Skeletal muscle tissue (tissue), 4 donors: Measurements from ENCODE around the gene RPS4Y1. TPM values are rescaled to one million over a fixed set of nuclear protein-coding genes. Genes with fewer than 3 reads are reported as not detected.
"Not testable (repeated sequence)": the region's sequence is repeated elsewhere in the genome, so short reads cannot be mapped to it uniquely, and the experiment has no call there.

ENCODE experiments used
- H3K27ac ChIP-seq: one replicate; pipeline ENCODE4 v1.7.0; 2013; ENCODE audit warnings: mild to moderate bottlenecking, low read depth, low read length, inconsistent platforms
- H3K27me3 ChIP-seq, 3 donors: one replicate each; pipeline ENCODE4 v1.7.0; 2013; ENCODE audit warnings: low read length in 3 of 3; ENCODE audit not compliant: control insufficient read depth in 3 of 3, insufficient read depth in 3 of 3
- H3K36me3 ChIP-seq, 3 donors: one replicate each; pipeline ENCODE4 v1.7.0; 2013; ENCODE audit warnings: low read length in 3 of 3; ENCODE audit not compliant: control insufficient read depth in 3 of 3, insufficient read depth in 3 of 3
- H3K4me1 ChIP-seq, 3 donors: one replicate each; pipeline ENCODE4 v1.7.0; 2013; ENCODE audit warnings: low read length in 3 of 3, mild to moderate bottlenecking in 3 of 3; ENCODE audit not compliant: control insufficient read depth in 3 of 3, insufficient read depth in 3 of 3
- H3K4me3 ChIP-seq, 3 donors: one replicate each; pipeline ENCODE4 v1.7.0; 2013; ENCODE audit warnings: low read length in 3 of 3
- H3K9ac ChIP-seq, 3 donors: one replicate each; pipeline ENCODE4 v1.7.0; 2013; ENCODE audit warnings: low read length in 3 of 3, mild to moderate bottlenecking in 3 of 3, moderate library complexity in 2 of 3, low read depth in 1 of 3
- H3K9me3 ChIP-seq, 3 donors: one replicate each; pipeline ENCODE4 v1.7.0; 2013; ENCODE audit warnings: low read length in 3 of 3; ENCODE audit not compliant: control insufficient read depth in 3 of 3
- total RNA-seq: library from RNA; depleted of rRNA; stranded (reverse); fragments of >200 nt; gene quantifications from one replicate; pipeline ENCODE4 v1.2.3, GENCODE V29; 2014
- donor health status: Osteomylitis.

The RPS4Y1 gene
- total RNA-seq, 1 donor from 2014 or later: 617 TPM

GRCh38 chrY:2868035-2868607 is 26.7 kb downstream of the RPS4Y1 start:
- no peaks in the 10 kb centered on the region for H3K27me3 ChIP-seq
- no peak overlapping the region for H3K27ac ChIP-seq
- no peaks in the 10 kb centered on the region for H3K4me1 ChIP-seq
- H3K4me3 ChIP-seq: no peak overlapping the region
- no peak overlapping the region for H3K9ac ChIP-seq
- peaks cover 0 to 17% (median 3%) of the 10 kb centered on the region in 3 donors for H3K36me3 ChIP-seq
- no peaks in the 10 kb centered on the region for H3K9me3 ChIP-seq

- H3K27ac ChIP-seq, H3K36me3 ChIP-seq, H3K4me3 ChIP-seq, H3K9me3 ChIP-seq, H3K27me3 ChIP-seq, H3K9ac ChIP-seq, H3K4me1 ChIP-seq: not testable (repeated sequence)
Observed at GRCh38 chrY:2872234-2872633, 30.8 kb downstream of the RPS4Y1 start.

- H3K27me3 ChIP-seq: no peaks in the 10 kb centered on the region
- H3K36me3 ChIP-seq: no peaks in the 10 kb centered on the region
Observed at GRCh38 chrY:2874211-2874610, 32.8 kb downstream of the RPS4Y1 start.

GRCh38 chrY:2883561-2883960 is 42.2 kb downstream of the RPS4Y1 start:
- no peaks in the 10 kb centered on the region for H3K9me3 ChIP-seq
- no peak overlapping the region for H3K9ac ChIP-seq
- no peak overlapping the region for H3K27ac ChIP-seq
- H3K27me3 ChIP-seq: no peaks in the 10 kb centered on the region
- H3K4me1 ChIP-seq: no peaks in the 10 kb centered on the region
- no peak overlapping the region for H3K4me3 ChIP-seq
- no peaks in the 10 kb centered on the region for H3K36me3 ChIP-seq

More at GRCh38 chrY:2874211-2874610, 32.8 kb downstream of the RPS4Y1 start:
- Histone ChIP-seq H3K9ac (no peak overlapping the region), H3K9me3 (no peaks in the 10 kb centered on the region), H3K27ac (no peak overlapping the region), H3K4me1 (no peaks in the 10 kb centered on the region), H3K4me3 (no peak overlapping the region)

- H3K27me3 ChIP-seq: no peaks in the 10 kb centered on the region
- no peak overlapping the region for H3K4me3 ChIP-seq
- H3K9ac ChIP-seq: no peak overlapping the region
- no peaks in the 10 kb centered on the region for H3K4me1 ChIP-seq
- no peaks in the 10 kb centered on the region for H3K9me3 ChIP-seq
- no peak overlapping the region for H3K27ac ChIP-seq
- no peaks in the 10 kb centered on the region for H3K36me3 ChIP-seq
Observed at GRCh38 chrY:2885880-2886279, 44.5 kb downstream of the RPS4Y1 start.

- Histone ChIP-seq H3K36me3 (no peaks in the 10 kb centered on the region), H3K27ac (no peak overlapping the region), H3K9me3 (no peaks in the 10 kb centered on the region), H3K4me3 (no peak overlapping the region), H3K9ac (no peak overlapping the region), H3K4me1 (no peaks in the 10 kb centered on the region), H3K27me3 (no peaks in the 10 kb centered on the region)
Observed at GRCh38 chrY:2887386-2887785, 46.0 kb downstream of the RPS4Y1 start.

- no peaks in the 10 kb centered on the region for H3K9me3 ChIP-seq
- H3K36me3 ChIP-seq: no peaks in the 10 kb centered on the region
- H3K4me1 ChIP-seq: no peaks in the 10 kb centered on the region
- no peak overlapping the region for H3K27ac ChIP-seq
- no peak overlapping the region for H3K4me3 ChIP-seq
- no peak overlapping the region for H3K9ac ChIP-seq
- no peaks in the 10 kb centered on the region for H3K27me3 ChIP-seq
Observed at GRCh38 chrY:2887955-2888354, 46.6 kb downstream of the RPS4Y1 start.

GRCh38 chrY:2893471-2893870 is 52.1 kb downstream of the RPS4Y1 start:
- H3K36me3 ChIP-seq: no peaks in the 10 kb centered on the region
- no peaks in the 10 kb centered on the region for H3K9me3 ChIP-seq
- no peak overlapping the region for H3K27ac ChIP-seq
- no peak overlapping the region for H3K4me3 ChIP-seq
- H3K4me1 ChIP-seq: no peaks in the 10 kb centered on the region
- H3K9ac ChIP-seq: no peak overlapping the region
- no peaks in the 10 kb centered on the region for H3K27me3 ChIP-seq

- H3K27me3 ChIP-seq: no peaks in the 10 kb centered on the region
- no peak overlapping the region for H3K27ac ChIP-seq
- H3K36me3 ChIP-seq: no peaks in the 10 kb centered on the region
- no peak overlapping the region for H3K9ac ChIP-seq
- H3K4me3 ChIP-seq: no peak overlapping the region
- no peaks in the 10 kb centered on the region for H3K4me1 ChIP-seq
- H3K9me3 ChIP-seq: no peaks in the 10 kb centered on the region
Observed at GRCh38 chrY:2896050-2896449, 54.6 kb downstream of the RPS4Y1 start.

GRCh38 chrY:2907356-2907755 is 66.0 kb downstream of the RPS4Y1 start:
- Histone ChIP-seq H3K4me1 (no peaks in the 10 kb centered on the region), H3K9me3 (no peaks in the 10 kb centered on the region), H3K4me3 (no peak overlapping the region), H3K27me3 (no peaks in the 10 kb centered on the region), H3K9ac (no peak overlapping the region), H3K36me3 (no peaks in the 10 kb centered on the region), H3K27ac (no peak overlapping the region)
